Measurements from ENCODE around the gene TRIM71. TPM values are rescaled to one million over a fixed set of nuclear protein-coding genes. Genes with fewer than 3 reads are reported as not detected.

TRIM71 gene
- total and polyA plus RNA-seq, 7 experiments from 2014 or later: 0.20 TPM; not detected in 6

- Mint-ChIP-seq H3K36me3 (no peaks in the 10 kb centered on the region), H3K4me3 (no peak overlapping the region), H3K9me3 (peaks cover 0 to 2% (median 0%) of the 10 kb centered on the region in 11 donors), H3K27me3 (peaks cover 0 to 23% (median 0%) of the 10 kb centered on the region in 5 donors), H3K4me1 (no peaks in the 10 kb centered on the region), H3K27ac (no peak overlapping the region)
- Histone ChIP-seq H3K27me3 (ENCODE audit: control insufficient read depth in 2 of 2, insufficient read depth in 2 of 2, low read length in 2 of 2) (no peaks in the 10 kb centered on the region), H3K4me3 (ENCODE audit: low read length) (no peak overlapping the region), H3K4me1 (ENCODE audit: control insufficient read depth in 2 of 2, insufficient read depth in 2 of 2, low read length in 2 of 2) (no peaks in the 10 kb centered on the region), H3K36me3 (ENCODE audit: control insufficient read depth in 2 of 3, insufficient read depth in 3 of 3, low read length in 3 of 3) (no peaks in the 10 kb centered on the region), H3K27ac (ENCODE audit: low read depth, low read length) (no peak overlapping the region), H3K9me3 (ENCODE audit: control insufficient read depth in 2 of 3, low read length in 3 of 3) (no peaks in the 10 kb centered on the region)
- ATAC-seq: no peak
- no peak for DNase-seq
- POLR2A ChIA-PET: no interaction called here
- intact Hi-C loops (cut with micrococcal nuclease): no loop called here
- CTCF ChIA-PET: no interaction called here
Measured at GRCh38 chr3:32856355-32856889, 38.6 kb downstream of the TRIM71 start.

GRCh38 chr3:32856901-32857507 is 39.2 kb downstream of the TRIM71 start:
- DNase-seq (no peak), ATAC-seq (no peak)
- intact Hi-C loops (cut with micrococcal nuclease): no loop called here
- Mint-ChIP-seq H3K4me3 (no peak overlapping the region), H3K36me3 (no peaks in the 10 kb centered on the region), H3K27ac (no peak overlapping the region), H3K27me3 (peaks cover 0 to 19% (median 0%) of the 10 kb centered on the region in 5 donors), H3K9me3 (peaks cover 0 to 2% (median 0%) of the 10 kb centered on the region in 11 donors), H3K4me1 (no peaks in the 10 kb centered on the region)
- ChIA-PET CTCF (no interaction called here), POLR2A (no interaction called here)
- H3K4me3 ChIP-seq (ENCODE audit: low read length): no peak overlapping the region
- no peak overlapping the region for H3K27ac ChIP-seq (ENCODE audit: low read depth, low read length)
- no peaks in the 10 kb centered on the region for H3K4me1 ChIP-seq (ENCODE audit: control insufficient read depth in 2 of 2, insufficient read depth in 2 of 2, low read length in 2 of 2)
- H3K36me3 ChIP-seq (ENCODE audit: control insufficient read depth in 2 of 3, insufficient read depth in 3 of 3, low read length in 3 of 3): no peaks in the 10 kb centered on the region
- H3K27me3 ChIP-seq (ENCODE audit: control insufficient read depth in 2 of 2, insufficient read depth in 2 of 2, low read length in 2 of 2): no peaks in the 10 kb centered on the region
- no peaks in the 10 kb centered on the region for H3K9me3 ChIP-seq (ENCODE audit: control insufficient read depth in 2 of 3, low read length in 3 of 3)

GRCh38 chr3:32857921-32858320 is 40.1 kb downstream of the TRIM71 start:
- H3K27ac ChIP-seq (ENCODE audit: low read depth, low read length): no peak overlapping the region
- Mint-ChIP-seq H3K9me3 (peaks cover 0 to 2% (median 0%) of the 10 kb centered on the region in 11 donors), H3K4me3 (no peak overlapping the region), H3K27me3 (peaks cover 0 to 19% (median 0%) of the 10 kb centered on the region in 5 donors), H3K36me3 (no peaks in the 10 kb centered on the region), H3K4me1 (no peaks in the 10 kb centered on the region), H3K27ac (no peak overlapping the region)
- no peaks in the 10 kb centered on the region for H3K9me3 ChIP-seq (ENCODE audit: control insufficient read depth in 2 of 3, low read length in 3 of 3)
- H3K4me3 ChIP-seq (ENCODE audit: low read length): no peak overlapping the region
- no peaks in the 10 kb centered on the region for H3K27me3 ChIP-seq (ENCODE audit: control insufficient read depth in 2 of 2, insufficient read depth in 2 of 2, low read length in 2 of 2)
- POLR2A ChIA-PET: no interaction called here
- DNase-seq: no peak
- H3K4me1 ChIP-seq (ENCODE audit: control insufficient read depth in 2 of 2, insufficient read depth in 2 of 2, low read length in 2 of 2): no peaks in the 10 kb centered on the region
- CTCF ChIA-PET: no interaction called here
- no peak for ATAC-seq
- no peaks in the 10 kb centered on the region for H3K36me3 ChIP-seq (ENCODE audit: control insufficient read depth in 2 of 3, insufficient read depth in 3 of 3, low read length in 3 of 3)
- intact Hi-C loops (cut with micrococcal nuclease): no loop called here

DNA sequence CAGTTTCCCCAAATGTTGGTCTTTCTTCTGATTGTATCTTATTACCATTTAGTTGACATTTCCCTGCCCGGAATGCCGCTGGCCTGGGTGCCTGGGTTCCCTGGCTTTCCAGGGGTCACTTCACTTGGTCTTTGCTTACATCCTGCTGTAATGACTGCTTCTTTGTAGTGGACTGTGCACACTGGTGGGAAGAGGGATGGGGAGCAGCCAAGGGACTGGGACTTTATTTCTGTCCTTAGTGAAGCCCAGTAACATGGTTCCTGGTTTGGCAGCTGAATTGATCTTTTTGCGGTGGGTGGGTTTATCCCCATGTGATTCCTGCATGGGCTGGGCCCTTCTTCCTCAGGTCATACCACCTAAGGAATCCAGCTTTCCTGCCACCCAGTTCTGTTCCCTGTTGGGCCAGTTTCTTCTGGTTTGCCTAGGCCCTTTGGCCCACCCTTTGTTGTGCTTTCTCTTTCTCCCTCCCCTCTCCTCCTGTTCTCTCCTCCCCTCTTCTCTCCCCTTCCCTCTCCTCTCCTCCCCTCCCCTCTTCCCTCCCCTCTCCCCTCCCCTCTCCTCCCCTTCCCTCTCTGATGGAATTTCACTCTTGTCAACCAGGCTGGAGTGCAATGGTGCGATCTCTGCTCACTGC is 41.9 kb downstream of the TRIM71 start:
- H3K4me3 ChIP-seq (ENCODE audit: low read length): no peak overlapping the region
- no peaks in the 10 kb centered on the region for H3K27me3 ChIP-seq (ENCODE audit: control insufficient read depth in 2 of 2, insufficient read depth in 2 of 2, low read length in 2 of 2)
- no peak for DNase-seq
- Mint-ChIP-seq H3K27me3 (peaks cover 0 to 12% (median 0%) of the 10 kb centered on the region in 5 donors), H3K9me3 (peaks cover 0 to 2% (median 0%) of the 10 kb centered on the region in 11 donors), H3K27ac (no peak overlapping the region), H3K4me1 (no peaks in the 10 kb centered on the region), H3K36me3 (no peaks in the 10 kb centered on the region), H3K4me3 (no peak overlapping the region)
- intact Hi-C loops (cut with micrococcal nuclease): no loop called here
- H3K36me3 ChIP-seq (ENCODE audit: control insufficient read depth in 2 of 3, insufficient read depth in 3 of 3, low read length in 3 of 3): no peaks in the 10 kb centered on the region
- ChIA-PET POLR2A (no interaction called here), CTCF (no interaction called here)
- H3K27ac ChIP-seq (ENCODE audit: low read depth, low read length): no peak overlapping the region
- no peaks in the 10 kb centered on the region for H3K4me1 ChIP-seq (ENCODE audit: control insufficient read depth in 2 of 2, insufficient read depth in 2 of 2, low read length in 2 of 2)
- no peaks in the 10 kb centered on the region for H3K9me3 ChIP-seq (ENCODE audit: control insufficient read depth in 2 of 3, low read length in 3 of 3)
- ATAC-seq: no peak

GRCh38 chr3:32860499-32860898 is 42.7 kb downstream of the TRIM71 start:
- Histone ChIP-seq H3K9me3 (ENCODE audit: control insufficient read depth in 2 of 3, low read length in 3 of 3) (no peaks in the 10 kb centered on the region), H3K27me3 (ENCODE audit: control insufficient read depth in 2 of 2, insufficient read depth in 2 of 2, low read length in 2 of 2) (no peaks in the 10 kb centered on the region), H3K4me3 (ENCODE audit: low read length) (no peak overlapping the region), H3K4me1 (ENCODE audit: control insufficient read depth in 2 of 2, insufficient read depth in 2 of 2, low read length in 2 of 2) (no peaks in the 10 kb centered on the region), H3K36me3 (ENCODE audit: control insufficient read depth in 2 of 3, insufficient read depth in 3 of 3, low read length in 3 of 3) (no peaks in the 10 kb centered on the region), H3K27ac (ENCODE audit: low read depth, low read length) (no peak overlapping the region)
- intact Hi-C loops (cut with micrococcal nuclease): no loop called here
- DNase-seq: no peak
- ATAC-seq: no peak
- Mint-ChIP-seq H3K4me1 (no peaks in the 10 kb centered on the region), H3K27me3 (peaks cover 0 to 15% (median 0%) of the 10 kb centered on the region in 5 donors), H3K4me3 (no peak overlapping the region), H3K36me3 (no peaks in the 10 kb centered on the region), H3K27ac (no peak overlapping the region), H3K9me3 (peaks cover 0 to under 1% (median 0%) of the 10 kb centered on the region in 11 donors)
- ChIA-PET POLR2A (no interaction called here), CTCF (interaction anchor here (0.7 kb wide), 1 partner anchor 14 kb away, joined by 4 read pairs; no protein-coding TSS in a partner anchor)

GRCh38 chr3:32861681-32862080 is 43.9 kb downstream of the TRIM71 start:
- no peaks in the 10 kb centered on the region for H3K36me3 ChIP-seq (ENCODE audit: control insufficient read depth in 2 of 3, insufficient read depth in 3 of 3, low read length in 3 of 3)
- CTCF ChIA-PET: no interaction called here

More at GRCh38 chr3:32861681-32862080, 43.9 kb downstream of the TRIM71 start:
- DNase-seq (no peak), ATAC-seq (no peak)
- Mint-ChIP-seq H3K27me3 (peaks cover 0 to 13% (median 0%) of the 10 kb centered on the region in 5 donors), H3K36me3 (no peaks in the 10 kb centered on the region), H3K4me1 (no peaks in the 10 kb centered on the region), H3K4me3 (no peak overlapping the region), H3K27ac (no peak overlapping the region), H3K9me3 (no peaks in the 10 kb centered on the region)
- Histone ChIP-seq H3K27ac (ENCODE audit: low read depth, low read length) (no peak overlapping the region), H3K9me3 (ENCODE audit: control insufficient read depth in 2 of 3, low read length in 3 of 3) (no peaks in the 10 kb centered on the region), H3K4me1 (ENCODE audit: control insufficient read depth in 2 of 2, insufficient read depth in 2 of 2, low read length in 2 of 2) (no peaks in the 10 kb centered on the region), H3K27me3 (ENCODE audit: control insufficient read depth in 2 of 2, insufficient read depth in 2 of 2, low read length in 2 of 2) (no peaks in the 10 kb centered on the region), H3K4me3 (ENCODE audit: low read length) (no peak overlapping the region)
- POLR2A ChIA-PET: no interaction called here
- intact Hi-C loops (cut with micrococcal nuclease): no loop called here
